GM18858 (cell line): ENCODE measurements around the gene ORMDL3.
"Not testable (repeated sequence)": the region's sequence is repeated elsewhere in the genome, so short reads cannot be mapped to it uniquely, and the experiment has no call there.

Experiments used
- ATAC-seq: cut with Tn5 transposase; IDR thresholded peaks from one replicate; pipeline ENCODE4 v1.9.1; 2021; ENCODE audit not compliant: unreplicated experiment

The ORMDL3 gene

DNA sequence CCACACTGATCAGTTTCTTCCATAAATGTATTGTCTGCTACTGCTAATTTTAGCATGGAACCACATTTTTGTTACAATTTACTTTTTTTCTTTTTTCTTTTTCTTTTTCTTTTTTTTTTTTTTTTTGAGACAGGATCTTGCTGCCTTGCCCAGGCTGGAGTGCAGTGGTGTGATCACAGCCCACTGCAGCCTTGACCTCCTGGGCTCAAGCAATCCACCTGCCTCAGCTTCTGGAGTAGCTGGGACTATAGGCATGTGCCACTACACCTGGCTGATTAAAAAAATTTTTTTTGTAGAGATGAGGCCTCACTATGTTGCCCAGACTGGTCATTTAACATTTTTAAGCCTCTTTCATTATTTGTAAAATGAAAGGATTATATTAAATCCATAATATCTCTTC lies 40.3 kb downstream of the ORMDL3 start:
- no peak for ATAC-seq

DNA sequence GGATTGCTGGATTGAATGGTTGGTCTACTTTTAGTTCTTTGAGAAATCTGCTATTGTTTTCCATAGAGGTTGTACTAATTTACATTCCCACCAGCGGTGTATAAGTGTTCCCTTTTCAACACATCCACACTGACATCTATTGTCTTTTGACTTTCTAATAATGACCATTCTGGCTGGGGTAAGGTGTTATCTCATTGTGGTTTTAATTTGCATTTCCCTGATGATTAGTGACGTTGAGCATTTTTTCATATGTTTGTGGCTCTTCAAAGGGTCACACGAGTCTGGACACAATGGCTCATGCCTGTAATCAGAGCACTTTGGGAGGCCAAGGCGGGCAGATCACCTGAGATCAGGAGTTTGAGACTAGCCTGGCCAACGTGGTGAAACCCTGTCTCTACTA lies 41.3 kb downstream of the ORMDL3 start:
- ATAC-seq = not testable (repeated sequence)

DNA sequence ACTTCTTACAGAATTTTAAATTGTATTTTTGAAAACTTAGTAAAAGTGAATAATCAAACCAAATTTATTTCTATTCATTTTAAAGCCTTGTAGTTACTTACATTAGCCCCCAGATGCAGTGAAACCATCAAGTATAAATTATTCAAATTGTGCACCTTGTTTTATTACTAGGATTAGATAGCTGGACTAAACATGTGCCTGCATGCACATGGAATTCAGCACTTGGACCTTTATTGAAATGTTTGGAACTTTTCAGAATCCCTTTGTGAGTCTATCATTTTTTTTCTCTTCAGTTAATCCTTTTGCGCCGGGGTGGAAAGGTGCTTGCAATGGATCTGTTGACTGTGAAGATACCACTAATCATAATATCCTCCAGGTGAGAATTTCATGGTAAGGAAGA lies 54.6 kb downstream of the ORMDL3 start:
- no peak for ATAC-seq

GRCh38 chr17:39871801-39872200 lies 55.6 kb downstream of the ORMDL3 start:
- no peak for ATAC-seq
